ENCODE results near the gene TBC1D10A.

- no peak for TF ChIP-seq CTCF (IDR thresholded peaks at IDR 0.05)
- TF ChIP-seq POLR2A (IDR thresholded peaks at IDR 0.05) = no peak
- TF ChIP-seq EP300 (IDR thresholded peaks at IDR 0.05) = no peak
Observed at GRCh38 chr22:30293026-30293425, 33.7 kb downstream of the TBC1D10A start.

Data from tibial nerve (tissue), 4 donors.